Erythroblast (primary cell): ENCODE measurements around the gene FBXO36.

Experiments
- GATA1 ChIP-seq: IDR thresholded peaks from 2 replicates; pipeline ENCODE4 v1.6.1; 2011; ENCODE audit warnings: low read depth, mild to moderate bottlenecking, control low read depth, low read length, moderate library complexity
- POLR2A ChIP-seq: IDR thresholded peaks from 2 replicates; pipeline ENCODE4 v1.6.1; 2011; ENCODE audit warnings: mild to moderate bottlenecking, low read length

GRCh38 chr2:229943770-229944449 is 21.6 kb downstream of the FBXO36 start:
- TF ChIP-seq POLR2A: no peak
- no peak for TF ChIP-seq GATA1
